OCI-LY1 (cell line): ENCODE data around the gene ZNF613.

ENCODE experiments used
- CTCF ChIP-seq: fragments of 200-600 bp; sonication (generic), shearing (Covaris generic); IDR thresholded peaks from 2 replicates; pipeline ENCODE4 v1.5.1; 2017; ENCODE audit warnings: mild to moderate bottlenecking, antibody characterized with exemption, low read length, moderate library complexity, mixed read lengths
- EZH2 ChIP-seq: fragments of 200-600 bp; sonication (generic), shearing (Covaris generic); IDR thresholded peaks from 2 replicates; pipeline ENCODE4 v1.8.0; 2017; ENCODE audit warnings: borderline replicate concordance, mixed run types, mild to moderate bottlenecking, antibody characterized with exemption, low read length, moderate library complexity, mixed read lengths

DNA sequence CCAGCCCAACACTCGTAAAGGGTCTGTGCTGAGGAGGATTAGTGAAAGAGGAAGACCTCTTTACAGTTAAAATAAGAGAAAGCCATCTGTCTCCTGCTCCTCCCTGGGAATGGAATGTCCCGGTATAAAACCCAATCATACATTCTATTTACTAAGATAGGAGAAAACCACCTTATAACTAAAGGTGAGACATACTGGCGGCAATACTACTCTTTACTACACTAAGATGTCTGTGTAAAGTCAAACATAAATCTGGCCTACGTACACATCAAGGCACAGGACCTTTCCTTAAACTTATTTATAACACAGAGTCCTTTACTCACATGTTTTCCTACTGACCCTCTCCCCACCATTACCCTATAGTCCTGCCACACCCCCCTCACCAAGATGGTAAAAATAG is 56.1 kb downstream of the ZNF613 start:
- TF ChIP-seq CTCF (no peak), EZH2 (no peak)
